Measurements from ENCODE around the gene LRRC75A. TPM values are rescaled to one million over a fixed set of nuclear protein-coding genes. Genes with fewer than 3 reads are reported as not detected.
"Not testable (repeated sequence)": the region's sequence is repeated elsewhere in the genome, so short reads cannot be mapped to it uniquely, and the experiment has no call there.

The LRRC75A gene, protein sequence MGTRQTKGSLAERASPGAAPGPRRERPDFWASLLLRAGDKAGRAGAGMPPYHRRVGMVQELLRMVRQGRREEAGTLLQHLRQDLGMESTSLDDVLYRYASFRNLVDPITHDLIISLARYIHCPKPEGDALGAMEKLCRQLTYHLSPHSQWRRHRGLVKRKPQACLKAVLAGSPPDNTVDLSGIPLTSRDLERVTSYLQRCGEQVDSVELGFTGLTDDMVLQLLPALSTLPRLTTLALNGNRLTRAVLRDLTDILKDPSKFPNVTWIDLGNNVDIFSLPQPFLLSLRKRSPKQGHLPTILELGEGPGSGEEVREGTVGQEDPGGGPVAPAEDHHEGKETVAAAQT
- total RNA-seq (1 to 10 TPM; 5.4 to 5.7 TPM), polyA plus RNA-seq (1 to 10 TPM in 1 of 2 donors, under 1 TPM in 1; 0.72 to 2.5 TPM)

GRCh38 chr17:16491703-16492612, at the start of gene LRRC75A:
LRRC75A (minus strand) TSS chr17:16492193; CDS start chr17:16491990, 203 bp downstream.
- Mint-ChIP-seq H3K9me3 (no peaks in the 10 kb centered on the region), H3K27me3 (peaks cover 0 to 2% of the 10 kb centered on the region in 2 donors), H3K4me3 (peak within 1 kb of the TSS; percentile 79 to 87 (median 84)), H3K4me1 (peaks cover 5 to 19% (median 13%) of the 10 kb centered on the region in 4 donors), H3K36me3 (no peaks in the 10 kb centered on the region), H3K27ac (peak within 1 kb of the TSS in 4 of 7 donors; percentile 8 to 60 (median 38))
- no peak within 1 kb of the TSS for H3K27ac ChIP-seq (ENCODE audit: low read depth, low read length)
- intact Hi-C loops (cut with micrococcal nuclease): no loop called here
- H3K4me1 ChIP-seq (ENCODE audit: insufficient read depth, low read length): peaks cover 14% of the 10 kb centered on the region
- ChIA-PET POLR2A (ENCODE audit: partially characterized antibody) (interaction anchor here (1.0 to 1.5 kb wide), 2 partner anchors 53 to 139 kb away, joined by 4 to 7 read pairs; partner anchors contain the start of gene CENPV), CTCF (ENCODE audit: partially characterized antibody) (interaction anchor here (0.9 kb wide), 1 partner anchor 28 kb away, joined by 3 read pairs; no protein-coding TSS in a partner anchor)
- H3K27me3 ChIP-seq (ENCODE audit: insufficient read depth, low read length): no peaks in the 10 kb centered on the region
- DNase-seq: peak; percentile 42 to 57 (median 47)
- H3K9me3 ChIP-seq (ENCODE audit: control insufficient read depth in 1 of 2, low read length in 2 of 2): no peaks in the 10 kb centered on the region
- H3K4me3 ChIP-seq (ENCODE audit: low read length in 2 of 2): peak within 1 kb of the TSS in 1 of 2 donors; percentile 41
- no peaks in the 10 kb centered on the region for H3K36me3 ChIP-seq (ENCODE audit: insufficient read depth, low read length)

DNA sequence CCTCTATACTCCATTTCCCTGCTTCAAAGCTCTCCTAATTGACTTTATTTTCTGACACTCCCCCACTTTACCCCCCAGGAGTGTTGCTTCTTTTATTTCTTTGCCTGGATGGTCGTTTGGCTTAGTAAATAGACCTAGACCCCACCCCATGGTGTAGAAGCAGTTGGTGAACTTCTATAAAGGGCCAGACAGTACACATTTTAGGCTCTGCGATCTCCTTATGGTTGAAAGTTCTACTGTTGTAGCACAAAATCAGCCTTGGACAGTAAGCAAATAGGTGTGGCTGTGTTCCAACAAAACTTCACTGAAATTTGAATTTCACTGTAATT, 45.1 kb upstream of the LRRC75A start:
- Histone ChIP-seq H3K27me3 (ENCODE audit: insufficient read depth, low read length) (no peaks in the 10 kb centered on the region), H3K27ac (ENCODE audit: low read depth, low read length) (no peak overlapping the region), H3K9me3 (ENCODE audit: control insufficient read depth in 1 of 2, low read length in 2 of 2) (no peaks in the 10 kb centered on the region), H3K4me3 (ENCODE audit: low read length in 2 of 2) (peak overlapping the region in 1 of 2 donors; percentile 90), H3K4me1 (ENCODE audit: insufficient read depth, low read length) (peaks cover 7% of the 10 kb centered on the region), H3K36me3 (ENCODE audit: insufficient read depth, low read length) (no peaks in the 10 kb centered on the region)
- H3K4me3 Mint-ChIP-seq: peak overlapping the region; percentile 95 to 99 (median 98)
- peaks cover 0 to 23% (median 2%) of the 10 kb centered on the region in 8 donors for H3K9me3 Mint-ChIP-seq
- peaks cover 10 to 24% (median 17%) of the 10 kb centered on the region in 4 donors for H3K4me1 Mint-ChIP-seq
- peak overlapping the region; percentile 75 to 99 (median 90) for H3K27ac Mint-ChIP-seq
- peaks cover 0 to 7% of the 10 kb centered on the region in 2 donors for H3K36me3 Mint-ChIP-seq
- ChIA-PET POLR2A (ENCODE audit: partially characterized antibody) (interaction anchor here (0.7 to 2.7 kb wide), 10 partner anchors 13 to 538 kb away, joined by 3 to 43 read pairs (median 8); partner anchors contain the start of genes TTC19, UBB and ZSWIM7), CTCF (ENCODE audit: partially characterized antibody) (interaction anchor here (1.0 to 2.9 kb wide), 9 partner anchors 27 to 452 kb away, joined by 4 to 64 read pairs (median 7); partner anchors contain the start of genes UBB and ZNF287)
- peaks cover 0 to 1% of the 10 kb centered on the region in 2 donors for H3K27me3 Mint-ChIP-seq
- no peak for DNase-seq
- intact Hi-C loops (cut with micrococcal nuclease): loop anchor here (1.0 to 5.0 kb wide), 6 partner anchors 52 to 745 kb away; partner anchors contain the start of genes COPS3, NCOR1, PIGL and UBB

DNA sequence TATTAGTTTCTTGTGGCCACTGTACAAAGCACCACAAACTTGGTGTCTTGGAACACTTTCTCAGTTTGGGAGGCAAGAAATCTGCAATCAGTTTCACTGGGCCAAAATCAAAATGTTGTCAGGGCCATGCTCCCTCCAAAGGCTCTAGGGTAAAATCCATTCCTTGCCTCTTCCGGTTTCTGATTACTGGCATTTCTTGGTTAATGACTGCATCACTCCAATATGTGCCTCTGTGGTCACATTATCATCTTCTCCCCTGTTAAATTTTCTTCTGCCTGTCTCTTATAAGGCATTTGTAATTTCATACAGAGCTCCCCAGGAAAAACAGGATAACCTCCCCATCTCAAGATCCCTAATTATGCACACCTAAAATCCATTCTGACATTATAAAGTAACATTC, 42.2 kb upstream of the LRRC75A start:
- no peak overlapping the region for H3K27ac Mint-ChIP-seq
- no peak for DNase-seq
- no peaks in the 10 kb centered on the region for H3K9me3 ChIP-seq (ENCODE audit: control insufficient read depth in 1 of 2, low read length in 2 of 2)
- H3K4me1 Mint-ChIP-seq: peaks cover 10 to 24% (median 17%) of the 10 kb centered on the region in 4 donors
- H3K36me3 ChIP-seq (ENCODE audit: insufficient read depth, low read length): no peaks in the 10 kb centered on the region
- no peak overlapping the region for H3K4me3 Mint-ChIP-seq
- H3K4me1 ChIP-seq (ENCODE audit: insufficient read depth, low read length): peaks cover 7% of the 10 kb centered on the region
- peaks cover 0 to 7% of the 10 kb centered on the region in 2 donors for H3K36me3 Mint-ChIP-seq
- intact Hi-C loops (cut with micrococcal nuclease): loop anchor here (2.0 kb wide), 1 partner anchor 1057 kb away; the partner anchor contains the start of gene PEMT
- H3K27me3 ChIP-seq (ENCODE audit: insufficient read depth, low read length): no peaks in the 10 kb centered on the region
- no peaks in the 10 kb centered on the region for H3K9me3 Mint-ChIP-seq
- H3K27me3 Mint-ChIP-seq: peaks cover 4 to 11% of the 10 kb centered on the region in 2 donors
- ChIA-PET POLR2A (ENCODE audit: partially characterized antibody) (no interaction called here), CTCF (ENCODE audit: partially characterized antibody) (no interaction called here)
- H3K27ac ChIP-seq (ENCODE audit: low read depth, low read length): no peak overlapping the region
- no peak overlapping the region for H3K4me3 ChIP-seq (ENCODE audit: low read length in 2 of 2)

DNA sequence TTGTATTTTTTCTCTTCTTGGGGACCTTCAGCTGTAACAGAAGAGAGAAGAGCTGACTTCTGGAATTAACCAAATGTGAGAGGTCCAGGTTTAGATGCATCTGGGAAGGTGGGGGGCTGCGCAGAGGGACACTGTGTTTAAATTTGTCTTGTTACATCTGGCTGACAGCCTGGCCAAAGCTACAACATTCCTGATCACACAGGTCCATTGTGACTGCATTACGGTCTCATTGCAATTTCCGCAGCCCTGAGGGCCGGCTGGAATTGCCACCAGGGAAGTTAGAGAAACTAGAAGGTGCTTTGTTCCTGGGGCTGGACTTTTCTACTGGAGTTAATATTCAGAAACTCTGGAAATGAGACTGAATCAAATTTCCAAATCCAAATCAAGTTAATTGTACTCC, 37.9 kb upstream of the LRRC75A start:
- Mint-ChIP-seq H3K4me1 (peaks cover under 1 to 2% (median 1%) of the 10 kb centered on the region in 4 donors), H3K36me3 (no peaks in the 10 kb centered on the region), H3K9me3 (no peaks in the 10 kb centered on the region), H3K4me3 (no peak overlapping the region), H3K27ac (no peak overlapping the region), H3K27me3 (peaks cover 19 to 30% of the 10 kb centered on the region in 2 donors)
- intact Hi-C loops (cut with micrococcal nuclease): no loop called here
- no peak overlapping the region for H3K4me3 ChIP-seq (ENCODE audit: low read length in 2 of 2)
- H3K9me3 ChIP-seq (ENCODE audit: control insufficient read depth in 1 of 2, low read length in 2 of 2): no peaks in the 10 kb centered on the region
- no peaks in the 10 kb centered on the region for H3K27me3 ChIP-seq (ENCODE audit: insufficient read depth, low read length)
- no peak overlapping the region for H3K27ac ChIP-seq (ENCODE audit: low read depth, low read length)
- H3K36me3 ChIP-seq (ENCODE audit: insufficient read depth, low read length): no peaks in the 10 kb centered on the region
- POLR2A ChIA-PET (ENCODE audit: partially characterized antibody): interaction anchor here (1.0 kb wide), 1 partner anchor 148 kb away, joined by 3 read pairs; the partner anchor contains the start of gene UBB
- no peak for DNase-seq
- CTCF ChIA-PET (ENCODE audit: partially characterized antibody): interaction anchor here (1.8 to 3.9 kb wide), 2 partner anchors 8 to 78 kb away, joined by 4 to 24 read pairs; no protein-coding TSS in a partner anchor
- H3K4me1 ChIP-seq (ENCODE audit: insufficient read depth, low read length): peaks cover 1% of the 10 kb centered on the region

DNA sequence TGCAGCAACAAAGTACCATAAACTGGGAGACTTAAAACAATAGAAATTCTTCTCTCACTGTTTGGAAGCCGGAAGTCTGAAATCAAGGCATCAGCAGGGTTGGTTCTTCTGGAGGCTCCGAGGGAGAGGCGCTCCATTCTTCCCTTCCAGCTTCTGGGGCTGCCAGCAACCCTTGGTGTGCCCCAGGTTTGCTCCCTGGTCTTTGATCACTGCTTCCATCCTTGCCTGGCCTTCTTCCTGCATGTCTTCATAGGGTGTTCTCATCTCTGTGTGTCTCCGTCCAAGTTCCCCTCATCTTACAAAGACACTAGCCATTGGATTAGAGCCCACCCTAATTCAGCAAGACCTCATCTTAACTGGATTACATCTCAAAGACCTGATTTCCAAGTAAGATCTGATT, 35.3 kb upstream of the LRRC75A start:
- H3K4me1 Mint-ChIP-seq: no peaks in the 10 kb centered on the region
- DNase-seq: no peak
- no peak overlapping the region for H3K4me3 ChIP-seq (ENCODE audit: low read length in 2 of 2)
- H3K4me3 Mint-ChIP-seq: no peak overlapping the region
- no peaks in the 10 kb centered on the region for H3K4me1 ChIP-seq (ENCODE audit: insufficient read depth, low read length)
- POLR2A ChIA-PET (ENCODE audit: partially characterized antibody): no interaction called here
- H3K27me3 Mint-ChIP-seq: peaks cover 22 to 32% of the 10 kb centered on the region in 2 donors
- H3K27ac Mint-ChIP-seq: no peak overlapping the region
- H3K27ac ChIP-seq (ENCODE audit: low read depth, low read length): no peak overlapping the region
- no peaks in the 10 kb centered on the region for H3K9me3 Mint-ChIP-seq
- intact Hi-C loops (cut with micrococcal nuclease): no loop called here
- H3K36me3 Mint-ChIP-seq: no peaks in the 10 kb centered on the region
- no peaks in the 10 kb centered on the region for H3K36me3 ChIP-seq (ENCODE audit: insufficient read depth, low read length)
- CTCF ChIA-PET (ENCODE audit: partially characterized antibody): interaction anchor here (2.4 kb wide), 1 partner anchor 74 kb away, joined by 9 read pairs; no protein-coding TSS in a partner anchor
- H3K9me3 ChIP-seq (ENCODE audit: control insufficient read depth in 1 of 2, low read length in 2 of 2): no peaks in the 10 kb centered on the region
- H3K27me3 ChIP-seq (ENCODE audit: insufficient read depth, low read length): no peaks in the 10 kb centered on the region

GRCh38 chr17:16525556-16525955, 33.6 kb upstream of the LRRC75A start:
- H3K36me3 Mint-ChIP-seq; H3K27ac ChIP-seq (ENCODE audit: low read depth, low read length); H3K9me3 Mint-ChIP-seq; DNase-seq; H3K27ac Mint-ChIP-seq; H3K4me3 ChIP-seq (ENCODE audit: low read length in 2 of 2); H3K27me3 ChIP-seq (ENCODE audit: insufficient read depth, low read length); H3K36me3 ChIP-seq (ENCODE audit: insufficient read depth, low read length); POLR2A ChIA-PET (ENCODE audit: partially characterized antibody); H3K9me3 ChIP-seq (ENCODE audit: control insufficient read depth in 1 of 2, low read length in 2 of 2); H3K4me1 ChIP-seq (ENCODE audit: insufficient read depth, low read length); H3K4me1 Mint-ChIP-seq; H3K4me3 Mint-ChIP-seq; intact Hi-C loops (cut with micrococcal nuclease): not testable (repeated sequence)
- peaks cover 22 to 28% of the 10 kb centered on the region in 2 donors for H3K27me3 Mint-ChIP-seq
- CTCF ChIA-PET (ENCODE audit: partially characterized antibody): interaction anchor here (1.4 to 9.1 kb wide), 3 partner anchors 8 to 160 kb away, joined by 4 to 150 read pairs (median 9); no protein-coding TSS in a partner anchor
